Right lobe of liver (tissue), 4 donors: Measurements from ENCODE around the gene LAPTM5.
"Not testable (repeated sequence)": the region's sequence is repeated elsewhere in the genome, so short reads cannot be mapped to it uniquely, and the experiment has no call there.

ENCODE experiments used
- POLR2A ChIP-seq: fragments of 450-650 bp; IDR thresholded peaks from one replicate; pipeline ENCODE4 v1.6.1; 2017; ENCODE audit warnings: antibody characterized with exemption, mild to moderate bottlenecking
- TF ChIP-seq, protein P1 (sequence below), 4 donors: fragments of 200-600 bp in 3 of 4; fragments of 450-650 bp in 1 of 4; IDR thresholded peaks; one replicate each; pipeline versions ENCODE4 v1.5.1 to v1.8.0; 2016 to 2022; ENCODE audit warnings: antibody characterized with exemption in 4 of 4, mild to moderate bottlenecking in 2 of 4
- donor health status: DM: no; HTN: no; CAD: no.
- donor health status: DM: no; HTN: no; CAD: no.
- donor health status: DM: no; HTN: yes; CAD: no.

DNA sequence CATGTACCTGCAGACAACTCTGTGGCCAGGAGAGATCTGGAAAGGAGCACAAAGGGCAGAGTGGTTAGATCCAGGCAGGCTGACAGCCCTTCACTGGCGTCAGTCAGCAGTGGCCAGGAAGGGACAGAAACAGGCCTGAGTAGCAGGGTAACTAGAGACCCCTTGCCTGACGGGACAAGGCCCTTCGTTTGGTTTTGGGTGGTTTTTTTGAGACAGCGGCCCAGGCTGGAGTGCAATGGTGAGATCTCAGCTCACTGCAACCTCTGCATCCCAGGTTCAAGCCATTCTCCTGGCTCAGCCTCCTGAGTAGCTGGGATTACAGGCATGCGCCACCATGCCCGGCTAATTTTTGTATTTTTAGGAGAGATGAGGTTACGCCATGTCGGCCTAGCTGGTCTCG, 69.1 kb downstream of the LAPTM5 start:
- not testable (repeated sequence) for TF ChIP-seq POLR2A
- TF ChIP-seq, protein P1, sequence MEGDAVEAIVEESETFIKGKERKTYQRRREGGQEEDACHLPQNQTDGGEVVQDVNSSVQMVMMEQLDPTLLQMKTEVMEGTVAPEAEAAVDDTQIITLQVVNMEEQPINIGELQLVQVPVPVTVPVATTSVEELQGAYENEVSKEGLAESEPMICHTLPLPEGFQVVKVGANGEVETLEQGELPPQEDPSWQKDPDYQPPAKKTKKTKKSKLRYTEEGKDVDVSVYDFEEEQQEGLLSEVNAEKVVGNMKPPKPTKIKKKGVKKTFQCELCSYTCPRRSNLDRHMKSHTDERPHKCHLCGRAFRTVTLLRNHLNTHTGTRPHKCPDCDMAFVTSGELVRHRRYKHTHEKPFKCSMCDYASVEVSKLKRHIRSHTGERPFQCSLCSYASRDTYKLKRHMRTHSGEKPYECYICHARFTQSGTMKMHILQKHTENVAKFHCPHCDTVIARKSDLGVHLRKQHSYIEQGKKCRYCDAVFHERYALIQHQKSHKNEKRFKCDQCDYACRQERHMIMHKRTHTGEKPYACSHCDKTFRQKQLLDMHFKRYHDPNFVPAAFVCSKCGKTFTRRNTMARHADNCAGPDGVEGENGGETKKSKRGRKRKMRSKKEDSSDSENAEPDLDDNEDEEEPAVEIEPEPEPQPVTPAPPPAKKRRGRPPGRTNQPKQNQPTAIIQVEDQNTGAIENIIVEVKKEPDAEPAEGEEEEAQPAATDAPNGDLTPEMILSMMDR (IDR thresholded peaks at IDR 0.05): not testable (repeated sequence)
